Measurements from ENCODE around the gene POU2F1. TPM values are rescaled to one million over a fixed set of nuclear protein-coding genes. Genes with fewer than 3 reads are reported as not detected.
"Not testable (repeated sequence)": the region's sequence is repeated elsewhere in the genome, so short reads cannot be mapped to it uniquely, and the experiment has no call there.

POU2F1 gene
- total RNA-seq, 1 donor from 2014 or later = 16.6 TPM

DNA sequence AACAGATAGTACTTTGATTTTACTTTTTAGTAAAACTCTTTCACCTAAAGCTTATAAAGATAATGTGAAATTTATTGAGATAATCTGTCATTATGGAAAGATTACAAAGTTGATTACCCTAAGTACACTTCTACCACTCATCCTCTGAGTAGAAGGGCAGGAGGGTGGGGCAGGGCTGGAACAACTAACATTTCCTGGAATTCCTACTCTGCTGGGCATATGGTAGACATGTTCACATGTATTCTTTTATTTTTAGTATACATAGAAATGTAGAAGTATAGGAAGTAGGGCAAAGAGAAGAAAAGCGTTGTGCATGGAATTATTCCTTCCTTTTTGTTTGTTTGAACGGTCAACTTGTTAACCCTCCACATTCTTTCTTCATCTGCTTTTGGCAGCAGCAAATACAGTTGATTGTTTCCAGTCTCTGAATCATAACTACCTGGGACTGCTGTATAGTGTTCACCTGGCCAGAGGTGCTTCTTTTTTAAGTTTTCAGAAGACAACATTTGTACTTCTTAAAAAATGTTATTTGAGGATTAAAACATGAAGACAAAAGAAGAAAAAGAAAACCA is 85.1 kb downstream of the POU2F1 start:
- intact Hi-C loops (cut with micrococcal nuclease) = no loop called here

DNA sequence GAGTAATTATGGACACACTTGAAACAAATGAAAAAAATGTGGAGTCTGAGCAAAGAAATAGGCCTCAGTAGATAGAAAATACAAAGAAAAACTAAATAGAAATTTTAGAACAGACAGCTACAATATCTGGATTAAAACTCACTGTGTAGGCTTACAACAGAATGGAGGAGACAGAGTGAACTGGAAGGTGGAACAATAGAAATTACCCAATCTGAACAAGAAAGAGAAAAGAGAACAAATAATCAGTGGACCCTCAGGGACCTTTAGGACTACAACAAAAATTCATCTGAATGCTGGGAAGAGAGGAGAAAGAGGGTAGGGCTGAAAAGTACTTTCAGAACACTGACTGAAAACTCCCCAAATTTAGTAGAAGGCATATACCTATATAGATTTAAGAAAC is 90.0 kb downstream of the POU2F1 start:
- intact Hi-C loops (cut with micrococcal nuclease) = loop anchor here (5.0 kb wide), 1 partner anchor 43 kb away; no protein-coding TSS in a partner anchor

DNA sequence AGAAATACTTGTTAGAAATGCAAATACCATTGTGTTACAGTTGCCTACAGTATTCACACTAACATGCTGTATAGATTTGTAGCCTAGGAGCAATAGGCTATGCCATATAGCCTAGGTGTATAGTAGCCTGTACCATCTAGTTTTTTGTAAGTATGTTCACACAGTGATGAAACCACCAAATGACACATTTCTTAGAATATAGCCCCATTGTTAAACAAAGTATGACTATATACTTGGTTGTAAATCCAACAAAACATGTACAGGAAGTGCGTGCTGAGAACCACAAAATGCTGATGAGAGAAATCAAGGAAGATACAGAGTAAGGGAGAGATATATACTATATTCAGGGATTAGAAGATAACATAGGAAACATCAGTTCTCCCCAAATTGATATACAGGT is 92.2 kb downstream of the POU2F1 start:
- intact Hi-C loops (cut with micrococcal nuclease) = loop anchor here (5.0 kb wide), 1 partner anchor 46 kb away; no protein-coding TSS in a partner anchor

DNA sequence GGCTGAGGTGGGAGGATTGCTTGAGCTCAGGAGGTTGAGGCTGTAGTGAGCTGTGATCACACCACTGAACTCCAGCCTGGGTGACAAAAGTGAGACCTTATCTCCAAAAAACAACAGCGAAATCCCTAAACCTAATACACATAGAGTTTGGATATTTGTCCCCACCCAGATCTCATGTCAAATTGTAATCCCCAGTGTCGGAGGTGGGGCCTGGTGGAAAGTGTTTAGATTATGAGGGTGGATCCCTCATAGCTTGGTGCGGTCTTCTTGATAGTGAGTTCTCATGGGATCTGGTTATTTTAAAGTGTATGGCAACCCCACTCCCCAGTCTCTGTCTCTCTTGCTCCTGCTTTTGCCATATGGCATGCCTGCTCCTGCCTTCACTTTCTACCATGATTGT is 94.0 kb downstream of the POU2F1 start:
- intact Hi-C loops (cut with micrococcal nuclease) = loop anchor here (5.0 kb wide), 1 partner anchor 47 kb away; no protein-coding TSS in a partner anchor

DNA sequence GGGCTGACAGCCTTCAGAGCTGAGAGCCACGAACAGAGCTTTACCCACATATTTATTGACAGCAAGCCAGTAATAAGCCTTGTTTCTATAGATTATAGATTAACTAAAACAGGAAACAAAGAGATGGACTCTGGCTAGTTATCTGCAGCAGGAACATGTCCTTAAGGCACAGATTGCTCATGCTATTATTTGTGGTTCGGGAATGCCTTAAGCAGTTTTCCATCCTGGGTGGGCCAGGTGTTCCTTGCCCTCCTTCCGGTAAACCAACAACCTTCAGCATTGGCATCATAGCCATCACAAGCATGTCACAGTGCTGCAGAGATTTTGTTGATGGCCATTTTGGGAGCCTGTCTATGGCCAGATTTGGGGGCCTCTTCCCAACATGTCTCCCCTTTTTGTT is 96.8 kb downstream of the POU2F1 start:
- intact Hi-C loops (cut with micrococcal nuclease) = no loop called here

DNA sequence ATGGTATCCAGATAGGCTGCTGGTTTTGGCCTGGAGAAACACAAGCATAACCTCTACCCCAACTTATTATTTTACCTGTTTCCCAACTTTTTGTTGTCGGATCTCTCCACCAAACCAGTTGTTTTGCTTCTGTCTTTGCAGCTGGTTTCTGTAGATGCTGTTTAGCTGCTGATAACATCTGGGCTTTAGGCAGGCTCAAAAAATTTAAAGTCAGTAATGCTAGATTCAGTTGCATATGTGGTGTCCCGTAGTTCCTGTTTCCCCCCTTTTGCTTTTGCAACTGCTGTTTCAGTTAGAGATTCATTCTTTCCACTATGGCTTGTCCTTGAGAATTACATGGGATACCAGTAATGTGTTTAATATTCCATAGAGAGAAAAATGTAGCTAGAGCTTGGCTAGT is 98.5 kb downstream of the POU2F1 start:
- intact Hi-C loops (cut with micrococcal nuclease) = not testable (repeated sequence)

DNA sequence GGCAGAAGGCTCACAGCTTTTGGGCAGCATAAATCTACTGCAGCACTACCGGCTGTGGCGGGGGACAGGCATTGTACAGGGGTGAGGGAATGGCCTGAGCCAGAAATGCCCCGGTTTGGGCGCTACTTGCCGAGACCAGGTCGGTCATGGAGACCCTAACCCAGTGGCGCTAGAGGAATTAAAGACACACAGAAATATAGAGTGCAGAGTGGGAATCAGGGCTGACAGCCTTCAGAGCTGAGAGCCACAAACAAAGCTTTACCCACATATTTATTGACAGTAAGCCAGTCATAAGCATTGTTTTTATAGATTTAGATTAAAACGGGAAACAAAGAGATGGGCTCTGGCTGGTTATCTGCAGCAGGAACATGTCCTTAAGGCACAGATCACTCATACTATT is 101.8 kb downstream of the POU2F1 start:
- intact Hi-C loops (cut with micrococcal nuclease) = no loop called here

DNA sequence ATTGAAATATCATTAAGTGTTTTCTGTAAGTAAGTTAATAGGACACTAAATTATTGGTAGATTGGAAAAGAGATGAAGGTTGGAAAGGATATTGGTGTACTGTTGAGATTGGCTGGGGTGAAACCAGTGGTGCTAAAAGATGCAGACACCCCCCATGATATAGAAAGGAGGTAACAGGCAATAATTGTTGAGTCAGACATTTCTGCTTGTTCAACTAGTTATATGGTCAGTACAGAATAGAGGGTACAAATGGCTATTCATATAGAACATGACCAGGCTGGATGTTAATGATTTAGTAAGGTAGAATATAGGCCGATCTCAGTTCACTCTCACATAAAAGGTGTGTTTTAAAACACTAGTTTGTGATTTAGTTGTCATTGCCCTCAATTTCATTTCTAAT is 104.5 kb downstream of the POU2F1 start:
- intact Hi-C loops (cut with micrococcal nuclease) = no loop called here

DNA sequence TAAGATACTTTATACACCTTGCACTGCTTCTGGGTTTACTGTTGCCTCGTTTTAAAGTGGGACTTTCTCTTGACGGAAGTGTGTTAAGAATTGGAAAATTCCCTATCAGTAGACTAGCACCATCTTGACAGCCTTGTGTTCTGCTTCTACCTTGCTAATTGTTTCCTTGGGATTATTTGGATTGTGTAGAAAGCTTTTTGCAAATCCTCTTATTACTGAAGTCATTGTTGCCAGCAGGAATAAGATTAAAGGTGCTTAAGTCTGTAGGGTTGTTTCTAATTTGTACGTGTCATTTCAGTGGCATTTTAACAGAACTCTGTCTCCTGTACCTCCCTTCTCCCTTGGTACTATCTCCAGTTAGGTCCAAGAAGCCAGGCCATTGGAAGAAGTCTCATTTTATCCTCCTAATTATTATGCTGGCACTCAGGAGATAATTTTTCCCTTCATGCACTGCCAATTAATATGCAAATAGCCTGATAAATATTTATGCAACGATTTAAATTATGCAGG is 107.7 kb downstream of the POU2F1 start:
- intact Hi-C loops (cut with micrococcal nuclease) = no loop called here

DNA sequence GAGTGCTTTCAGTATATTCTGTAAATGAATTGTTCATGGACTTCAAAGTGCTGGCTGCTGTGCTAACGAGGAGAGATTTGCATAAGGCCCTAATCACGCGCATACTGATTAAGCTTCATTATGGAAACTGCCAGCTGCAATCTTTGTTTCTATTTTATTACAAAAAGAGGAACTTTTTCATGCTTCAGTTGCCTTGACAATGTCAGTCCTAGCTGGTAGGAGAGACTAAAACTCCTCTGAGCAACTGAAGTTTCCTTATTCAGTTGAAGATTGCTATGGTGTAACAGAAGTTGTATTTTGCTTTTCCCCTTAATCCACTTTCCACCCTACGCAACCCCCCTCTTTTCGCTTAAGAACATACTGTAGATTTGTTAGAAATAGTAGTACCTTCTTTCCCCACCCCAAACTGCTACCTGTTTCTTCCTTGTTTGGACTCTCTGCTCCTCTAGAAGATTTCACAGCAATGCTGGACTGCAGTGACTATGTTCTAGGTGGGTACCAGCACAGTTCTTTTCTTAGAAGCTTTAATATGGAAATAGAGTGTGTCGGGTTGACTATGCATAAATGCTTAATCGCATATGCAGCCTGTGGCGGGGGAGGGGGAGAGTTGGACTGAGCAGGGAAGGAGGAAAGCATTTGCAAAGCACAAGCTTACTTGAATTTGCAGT is 108.3 kb downstream of the POU2F1 start:
- intact Hi-C loops (cut with micrococcal nuclease) = no loop called here

DNA sequence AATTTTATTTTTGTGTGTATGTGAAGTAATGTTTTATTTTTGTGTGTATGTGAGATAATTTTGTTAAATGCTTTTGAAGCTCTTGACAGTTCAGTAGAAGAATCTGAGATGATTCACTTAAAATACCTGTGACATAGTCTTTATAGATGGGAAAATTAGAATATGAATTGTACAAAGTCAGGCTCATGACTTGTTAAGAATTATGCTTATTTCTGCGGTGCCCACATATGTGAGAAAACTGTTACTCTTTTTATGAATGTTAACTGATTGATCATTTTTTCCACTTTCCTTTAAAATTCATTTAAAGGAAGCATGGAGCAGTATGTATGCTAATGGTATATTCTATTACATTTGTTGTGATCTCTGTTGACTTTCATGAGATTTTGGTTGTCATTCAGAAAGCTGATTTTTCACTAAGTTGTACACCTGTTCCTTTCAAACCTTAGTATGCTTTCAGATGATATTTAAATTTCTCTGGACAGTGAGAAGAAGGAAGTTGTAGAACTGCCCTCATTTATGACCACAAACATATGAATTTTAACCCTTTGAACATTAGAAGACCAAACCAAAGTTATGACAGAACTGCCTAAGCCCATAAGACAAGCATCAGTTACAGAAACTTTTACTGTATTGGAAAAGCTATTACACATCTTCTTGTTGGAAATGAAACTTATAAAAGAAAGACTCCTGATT is 110.1 kb downstream of the POU2F1 start:
- intact Hi-C loops (cut with micrococcal nuclease) = no loop called here

DNA sequence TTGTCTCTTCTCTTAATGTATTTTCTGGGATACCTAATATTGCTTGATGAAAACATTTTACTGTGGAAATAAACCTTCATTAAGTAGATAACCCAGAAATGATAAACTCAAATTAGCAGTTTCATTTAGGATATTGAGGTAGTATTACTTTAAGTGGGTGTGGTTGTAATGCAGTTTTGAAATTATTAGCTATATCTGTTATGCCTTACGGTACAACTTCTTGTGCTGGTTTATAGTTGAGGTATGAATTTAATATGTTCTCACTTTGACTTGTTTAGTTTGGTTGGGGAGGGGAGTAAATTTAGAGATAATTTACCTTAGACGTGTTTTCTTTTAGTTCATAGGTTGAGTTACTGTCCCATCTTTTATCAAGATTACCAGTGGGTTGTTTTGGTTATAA is 111.0 kb downstream of the POU2F1 start:
- intact Hi-C loops (cut with micrococcal nuclease) = no loop called here

DNA sequence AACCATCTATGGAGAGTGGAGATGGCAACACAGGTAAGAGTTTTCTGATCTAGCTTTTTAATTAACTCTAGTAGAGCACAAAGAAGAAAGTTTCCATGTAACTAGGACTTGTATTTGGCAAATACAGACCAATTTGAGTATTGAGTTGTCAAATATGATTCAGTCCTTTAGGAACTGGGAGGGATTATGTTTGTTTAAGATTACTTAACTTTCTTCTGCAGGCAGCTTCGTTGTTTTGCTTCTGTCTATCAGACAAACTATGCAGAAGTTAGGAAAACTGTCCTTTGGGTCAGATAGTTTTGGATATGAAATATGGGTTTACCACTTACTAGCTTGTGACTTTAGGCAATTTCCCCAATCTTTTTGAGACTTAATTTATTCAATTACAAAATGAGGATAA is 111.8 kb downstream of the POU2F1 start:
- intact Hi-C loops (cut with micrococcal nuclease) = no loop called here

DNA sequence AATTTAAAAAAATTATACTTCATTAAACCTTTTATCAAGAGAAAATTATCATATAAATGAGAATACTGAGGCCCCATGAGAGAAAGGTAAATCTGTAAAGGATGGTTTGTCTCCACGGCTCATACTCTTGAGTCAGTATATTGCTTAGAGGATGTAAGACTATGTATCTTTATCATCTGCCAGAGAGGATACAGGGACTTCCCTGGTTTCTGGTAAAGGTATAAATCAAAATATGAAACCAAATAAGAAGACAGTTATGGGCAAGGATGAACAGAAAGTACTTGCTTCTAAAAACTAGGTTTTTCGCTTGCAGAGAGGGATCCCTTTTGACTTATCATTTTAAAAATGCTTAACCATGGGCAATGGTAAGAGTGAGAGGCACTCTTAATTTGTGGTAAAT is 112.4 kb downstream of the POU2F1 start:
- intact Hi-C loops (cut with micrococcal nuclease) = no loop called here

DNA sequence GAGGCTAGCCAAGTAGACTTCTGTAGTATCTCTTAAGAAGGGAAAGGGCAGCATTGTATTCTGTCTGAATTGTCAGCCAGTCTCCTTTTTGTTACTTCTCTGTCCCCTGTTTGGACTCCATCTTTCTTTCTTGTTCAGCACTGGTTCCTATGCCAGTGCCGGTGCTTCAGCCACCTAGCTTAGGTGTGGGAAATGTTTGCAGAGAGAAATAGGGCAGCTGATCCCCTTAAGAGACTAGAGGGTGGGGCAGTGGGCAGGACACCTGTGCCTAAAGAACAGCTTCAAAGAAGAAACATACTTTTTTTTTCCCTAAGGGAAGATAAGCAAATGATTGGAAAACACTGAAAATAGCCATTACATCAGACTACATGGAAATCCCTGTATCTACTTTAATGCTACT is 113.0 kb downstream of the POU2F1 start:
- intact Hi-C loops (cut with micrococcal nuclease) = no loop called here

DNA sequence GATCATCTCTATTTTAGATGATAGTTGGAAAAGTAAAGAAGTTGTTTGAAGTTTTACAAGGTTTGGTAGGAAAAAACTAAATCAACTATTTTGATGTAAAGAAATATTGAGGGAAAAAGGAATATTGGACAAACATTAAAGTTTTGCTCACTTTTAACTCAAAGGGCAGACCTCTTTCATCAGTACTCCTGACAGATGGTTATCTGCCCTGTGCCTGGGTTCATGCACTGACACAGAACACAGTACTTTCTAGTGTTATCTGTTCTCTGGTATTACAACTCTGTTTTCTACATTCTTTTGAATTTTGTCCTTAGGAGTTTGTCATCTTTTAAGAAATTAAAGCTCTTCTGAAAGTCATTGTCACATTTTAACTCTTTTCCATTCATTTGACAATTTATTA is 118.7 kb downstream of the POU2F1 start:
- intact Hi-C loops (cut with micrococcal nuclease) = no loop called here

DNA sequence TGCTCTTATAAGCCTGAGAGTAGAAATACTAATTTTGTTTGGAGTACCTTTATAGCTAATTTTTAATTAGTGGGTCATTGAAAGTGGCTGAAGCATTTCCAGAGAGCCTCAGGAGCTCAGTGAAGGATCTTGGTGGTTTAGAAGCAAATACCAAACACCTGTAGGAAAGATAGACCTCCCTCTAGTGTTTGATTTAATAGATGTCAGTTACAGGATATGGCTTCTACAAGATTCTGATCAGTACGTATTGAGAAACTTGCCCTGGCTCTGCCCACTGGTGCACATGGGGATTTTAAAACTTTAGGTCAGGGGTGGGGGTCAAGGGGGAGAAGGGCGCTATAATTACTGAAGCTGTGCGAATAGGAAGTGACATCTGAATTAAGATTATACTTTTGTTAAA is 122.2 kb downstream of the POU2F1 start:
- intact Hi-C loops (cut with micrococcal nuclease) = loop anchor here (1.0 to 2.0 kb wide), 3 partner anchors 75 to 277 kb away; partner anchors contain the start of gene POU2F1

DNA sequence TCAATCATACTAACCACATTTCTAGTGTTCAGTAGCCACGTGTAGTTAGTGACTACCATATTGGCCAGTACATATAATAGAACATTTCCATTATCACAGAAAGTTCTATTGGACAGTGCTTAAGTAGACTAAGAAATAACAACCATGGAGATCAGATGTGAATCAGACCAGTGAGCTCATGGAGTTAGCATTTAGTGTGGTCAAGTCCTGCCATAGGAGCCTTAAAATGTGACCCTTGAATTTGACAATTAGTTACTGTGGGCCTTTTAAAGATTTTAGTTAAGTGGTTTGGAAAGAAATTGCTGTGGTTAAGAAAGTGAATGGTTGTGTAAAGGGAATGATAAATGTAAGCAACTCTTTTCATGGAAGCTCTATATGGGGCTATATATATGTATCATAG is 123.4 kb downstream of the POU2F1 start:
- intact Hi-C loops (cut with micrococcal nuclease) = no loop called here

DNA sequence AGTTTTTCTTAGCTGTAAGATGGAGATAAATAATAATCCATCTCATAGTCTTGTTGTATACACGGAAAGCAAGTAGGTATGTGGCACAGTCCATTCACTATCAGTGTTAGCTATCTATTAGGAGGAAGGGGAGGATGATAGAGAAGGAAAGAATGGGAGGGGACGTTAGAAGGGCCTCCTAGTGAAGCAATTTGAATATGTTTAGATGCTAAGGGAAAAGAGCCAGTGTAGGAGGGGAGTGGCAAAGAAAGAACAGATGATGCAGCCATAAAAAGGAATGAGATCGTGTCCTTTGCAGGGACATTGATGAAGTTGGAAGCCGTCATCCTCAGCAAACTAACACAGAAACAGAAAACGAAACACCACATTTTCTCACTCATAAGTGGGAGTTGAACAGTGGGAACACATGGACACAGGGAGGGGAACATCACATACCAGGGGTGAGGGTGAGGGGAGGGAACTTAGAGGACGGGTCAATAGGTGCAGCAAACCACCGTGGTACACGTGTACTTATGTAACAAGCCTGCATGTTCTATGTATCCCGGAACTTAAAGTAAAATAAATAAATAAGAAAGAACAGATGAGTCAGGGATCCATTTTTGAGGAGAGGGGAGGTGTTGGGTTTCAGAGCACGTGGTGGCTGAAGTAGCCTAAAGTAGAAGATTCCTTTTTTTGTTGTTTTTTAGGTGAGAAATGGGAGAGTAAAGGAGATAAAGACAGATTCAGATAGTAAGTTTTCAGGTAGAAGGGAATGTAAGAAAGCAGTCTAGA is 124.1 kb downstream of the POU2F1 start:
- intact Hi-C loops (cut with micrococcal nuclease) = no loop called here

DNA sequence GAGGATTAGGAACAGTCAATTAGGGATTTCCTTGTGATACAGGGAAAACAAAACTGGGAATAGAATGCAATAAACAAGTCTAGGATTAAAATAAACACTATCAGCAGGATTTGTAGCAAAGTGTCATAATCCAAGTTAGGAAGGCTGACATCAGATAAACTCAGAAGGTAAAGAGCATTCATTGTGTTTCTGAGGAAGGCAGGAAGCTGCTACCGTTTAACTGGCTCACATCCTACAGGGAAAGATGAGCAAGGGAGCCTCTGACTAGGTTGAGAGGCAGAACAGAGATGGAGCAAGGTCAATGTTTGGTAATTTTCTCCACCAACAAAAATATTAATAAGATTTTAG is 124.7 kb downstream of the POU2F1 start:
- intact Hi-C loops (cut with micrococcal nuclease) = no loop called here

DNA sequence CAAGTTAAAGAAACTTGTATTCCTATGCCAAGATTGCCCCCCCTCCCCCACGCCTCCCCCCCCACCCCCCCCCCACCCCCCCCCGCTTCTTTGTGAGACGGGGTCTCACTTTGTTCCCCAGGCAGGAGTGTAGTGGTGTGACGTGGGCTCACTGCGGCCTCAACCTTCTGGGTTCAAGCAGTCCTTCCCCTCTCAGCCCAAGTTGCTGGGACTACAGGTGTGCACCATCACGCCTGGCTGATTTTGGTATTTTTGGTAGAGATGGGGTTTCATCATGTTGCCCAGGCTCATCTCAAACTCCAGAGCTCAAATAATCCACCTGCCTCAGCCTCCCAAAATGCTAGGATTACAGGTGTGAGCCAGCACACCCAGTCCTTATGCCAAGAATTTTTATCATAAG is 136.6 kb downstream of the POU2F1 start:
- intact Hi-C loops (cut with micrococcal nuclease) = no loop called here

DNA sequence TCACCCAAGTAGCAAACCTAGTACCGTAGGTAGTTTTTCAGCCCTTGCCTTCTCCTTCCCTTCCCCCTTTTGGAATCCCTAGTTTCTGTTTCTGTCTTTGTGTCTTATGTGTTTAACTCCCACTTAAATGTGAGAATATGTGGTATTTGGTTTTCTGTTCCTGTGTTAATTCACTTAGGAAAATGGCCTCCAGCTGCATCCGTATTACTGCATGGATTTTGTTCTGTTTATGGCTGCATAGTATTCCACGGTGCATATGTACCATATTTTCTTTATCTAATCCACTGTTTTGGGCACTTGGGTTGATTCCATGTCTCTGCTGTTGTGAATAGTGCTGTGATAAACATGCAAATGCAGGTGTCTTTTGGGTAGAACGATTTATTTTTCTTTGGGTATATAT is 138.6 kb downstream of the POU2F1 start:
- intact Hi-C loops (cut with micrococcal nuclease) = no loop called here

Measured in T-helper 1 cell treated with Interleukin-12 subunit alpha and Interleukin-12 subunit beta and Interleukin-4 antibody, amounts not matched to agents 30 ng/mL and 1 ng/mL, for 36 hours (primary cell).